ENCODE results near the gene PLCXD3.

GRCh38 chr5:41558295-41558694 is 47.9 kb upstream of the PLCXD3 start:
- no peak for TF ChIP-seq CTCF (IDR thresholded peaks at IDR 0.05; ENCODE audit: low read depth, low read length)
- no peak for TF ChIP-seq POLR2A (IDR thresholded peaks at IDR 0.05; ENCODE audit: extremely low read depth, insufficient read length)
